ENCODE results near the gene UAP1L1. TPM values are rescaled to one million over a fixed set of nuclear protein-coding genes. Genes with fewer than 3 reads are reported as not detected.

Gene UAP1L1
- polyA plus RNA-seq, 2 of the 4 experiments (the other 2 are of a cell fraction), result 1.2 to 7.8 TPM

- CTCF ChIA-PET, result interaction anchor here (0.7 to 15.7 kb wide), 24 partner anchors 9 to 234 kb away, joined by 3 to 656 read pairs (median 6); partner anchors contain the start of genes DPP7, FUT7, MAN1B1 and PAXX
- POLR2A ChIA-PET, result interaction anchor here (0.6 to 1.3 kb wide), 3 partner anchors 11 to 38 kb away, joined by 3 to 5 read pairs (median 5); partner anchors contain the start of gene MAN1B1
- no peak for FAIRE-seq
- no peak for ATAC-seq
- H3K4me2 ChIP-seq, result no peak overlapping the region
- no peaks in the 10 kb centered on the region for H3K9me3 ChIP-seq
- peaks cover 23% of the 10 kb centered on the region for H3K4me1 ChIP-seq
- TF ChIP-seq RAD21 (conservative IDR thresholded peaks at IDR 0.05 in 1 of 2, IDR thresholded peaks at IDR 0.05 in 1 of 2) (no peak), CHD2 (IDR thresholded peaks at IDR 0.05; ENCODE audit: low read length, partially characterized antibody) (no peak), RARB (CRISPR knock-in tag; IDR thresholded peaks at IDR 0.05) (no peak), CHD4 (IDR thresholded peaks at IDR 0.05; ENCODE audit: borderline replicate concordance) (no peak), BHLHE40 (IDR thresholded peaks at IDR 0.05; ENCODE audit: low read depth, low read length) (no peak), MAX (IDR thresholded peaks at IDR 0.05) (no peak), ZC3H11A (IDR thresholded peaks at IDR 0.05) (no peak), ZSCAN20 (CRISPR knock-in tag; IDR thresholded peaks at IDR 0.05) (no peak), EHF (CRISPR knock-in tag; IDR thresholded peaks at IDR 0.05) (no peak), PHF8 (IDR thresholded peaks at IDR 0.05; ENCODE audit: borderline replicate concordance, low read depth) (no peak)
- H3K4me3 ChIP-seq, result no peak overlapping the region
- 85% methylated on average over 23 of the region's 72 CpGs for WGBS (ENCODE audit: missing lambda C conversion rate)
- no peak for DNase-seq (ENCODE audit: low read depth in 1 of 2, low spot score in 1 of 2)
- H3K27ac ChIP-seq, result no peak overlapping the region
These were observed 28.4 kb upstream of the UAP1L1 start for GRCh38 chr9:137048655-137049543.

- 37% methylated on average over 28 of the region's 38 CpGs for WGBS (ENCODE audit: missing lambda C conversion rate)
- Histone ChIP-seq H3K27ac (no peak overlapping the region), H3K4me3 (no peak overlapping the region), H3K9me3 (no peaks in the 10 kb centered on the region), H3K4me1 (peaks cover 22% of the 10 kb centered on the region), H3K4me2 (no peak overlapping the region)
- ATAC-seq (peak; percentile 17 to 68; a peak in 3 of 6 replicates), FAIRE-seq (no peak), DNase-seq (ENCODE audit: low read depth in 1 of 2, low spot score in 1 of 2) (peak; percentile 70 to 73)
- TF ChIP-seq MAFK (IDR thresholded peaks at IDR 0.05; ENCODE audit: partially characterized antibody) (no peak), ZFP36 (IDR thresholded peaks at IDR 0.05; ENCODE audit: borderline replicate concordance, partially characterized antibody) (no peak), SMC3 (IDR thresholded peaks at IDR 0.05) (peak; percentile 28; the same call in 1 of the 3 replicates), REST (IDR thresholded peaks at IDR 0.05) (no peak), CTCF (IDR thresholded peaks at IDR 0.05) (peak; percentile 49), NFE2L2 (conservative IDR thresholded peaks at IDR 0.05; ENCODE audit: low read length) (no peak), MAZ (IDR thresholded peaks at IDR 0.05; ENCODE audit: borderline replicate concordance, low read depth, low read length) (no peak), FOSB (CRISPR knock-in tag; IDR thresholded peaks at IDR 0.05) (no peak), BCL3 (IDR thresholded peaks at IDR 0.05) (no peak), RAD21 (conservative IDR thresholded peaks at IDR 0.05 in 1 of 2, IDR thresholded peaks at IDR 0.05 in 1 of 2) (peak; percentile 41 to 63; a peak in 4 of 5 replicates)
- ChIA-PET POLR2A (interaction anchor here (1.0 to 1.3 kb wide), 2 partner anchors 18 to 37 kb away, joined by 3 to 5 read pairs; partner anchors contain the start of gene MAN1B1), CTCF (interaction anchor here (0.6 to 15.7 kb wide), 22 partner anchors 10 to 235 kb away, joined by 3 to 656 read pairs (median 4); partner anchors contain the start of genes DPP7, FUT7, MAN1B1 and PAXX)
These were observed 27.5 kb upstream of the UAP1L1 start for GRCh38 chr9:137049544-137050449.

Measured in A549 (cell line).